DND-41 (cell line): Measurements from ENCODE around the gene ITGB7.
"Not testable (repeated sequence)": the region's sequence is repeated elsewhere in the genome, so short reads cannot be mapped to it uniquely, and the experiment has no call there.

Source experiments
- ATAC-seq: fragments of 200-7000 bp; cut with Tn5 transposase; 3 replicates; pipeline ENCODE4 v1.9.1; 2021; ENCODE audit warnings: low read depth; ENCODE audit not compliant: insufficient read depth
- DNase-seq: peaks from one replicate; pipeline ENCODE4 v3.0.0-alpha.2; 2020
- H2AFZ ChIP-seq: 2 replicates; pipeline ENCODE4 v1.6.0; 2012; ENCODE audit warnings: low read depth, low read length
- H3K27ac ChIP-seq: 2 replicates; pipeline ENCODE4 v1.5.1; 2012; ENCODE audit warnings: low read length, inconsistent platforms
- H3K27me3 ChIP-seq: fragments of 200-600 bp; sonication (generic); 2 replicates; pipeline ENCODE4 v1.6.0; 2012; ENCODE audit warnings: low read length, mild to moderate bottlenecking, inconsistent platforms; ENCODE audit not compliant: insufficient read depth, poor library complexity
- H3K36me3 ChIP-seq: 2 replicates; pipeline ENCODE4 v1.5.1; 2012; ENCODE audit warnings: low read length, inconsistent platforms; ENCODE audit not compliant: insufficient read depth
- H3K4me1 ChIP-seq: 2 replicates; pipeline ENCODE4 v1.5.1; 2012; ENCODE audit warnings: mild to moderate bottlenecking, low read length; ENCODE audit not compliant: insufficient read depth
- H3K4me2 ChIP-seq: 2 replicates; pipeline ENCODE4 v1.6.0; 2012; ENCODE audit warnings: mild to moderate bottlenecking, moderate library complexity, low read length, inconsistent platforms; ENCODE audit not compliant: insufficient read depth
- H3K4me3 ChIP-seq, 2 experiments: fragments of 200-600 bp in 1 of 2; shearing (Covaris generic) in 1 of 2; 2 replicates each; pipeline ENCODE4 v1.5.1; 2012 to 2016; ENCODE audit warnings: inconsistent platforms in 2 of 2, low read length in 2 of 2, mild to moderate bottlenecking in 2 of 2, low read depth in 1 of 2, moderate library complexity in 1 of 2
- H3K79me2 ChIP-seq: 2 replicates; pipeline ENCODE4 v1.6.0; 2012; ENCODE audit warnings: low read length, inconsistent platforms; ENCODE audit not compliant: insufficient read depth
- H3K9ac ChIP-seq: 2 replicates; pipeline ENCODE4 v1.6.0; 2012; ENCODE audit warnings: low read depth, mild to moderate bottlenecking, inconsistent platforms, low read length, moderate library complexity
- H3K9me3 ChIP-seq: 2 replicates; pipeline ENCODE4 v1.5.1; 2012; ENCODE audit warnings: low read length, moderate library complexity, mild to moderate bottlenecking, inconsistent platforms; ENCODE audit not compliant: insufficient read depth, severe bottlenecking
- H4K20me1 ChIP-seq: 2 replicates; pipeline ENCODE4 v1.6.0; 2012; ENCODE audit warnings: low read length; ENCODE audit not compliant: insufficient read depth
- CTCF ChIP-seq: IDR thresholded peaks from 2 replicates; pipeline ENCODE4 v1.5.1; 2012; ENCODE audit warnings: borderline replicate concordance, low read length, moderate library complexity, mild to moderate bottlenecking; ENCODE audit not compliant: poor library complexity, severe bottlenecking; ENCODE audit errors: extremely low read depth
- EZH2 ChIP-seq: IDR thresholded peaks from 3 replicates; pipeline ENCODE4 v1.6.1; 2012; ENCODE audit warnings: borderline replicate concordance, low read depth, mild to moderate bottlenecking, moderate library complexity, low read length, inconsistent platforms; ENCODE audit not compliant: severe bottlenecking

ITGB7 gene

GRCh38 chr12:53179687-53180219, 27.3 kb downstream of the ITGB7 start:
- DNase-seq = no peak
- Histone ChIP-seq H2AFZ (peak overlapping the region; percentile 98), H3K4me3 (peak overlapping the region; percentile 70 to 92), H3K36me3 (peaks cover 33% of the 10 kb centered on the region), H3K9me3 (no peaks in the 10 kb centered on the region), H3K4me1 (peaks cover 42% of the 10 kb centered on the region), H3K27ac (peak overlapping the region; percentile 95), H4K20me1 (peaks cover 22% of the 10 kb centered on the region), H3K27me3 (no peaks in the 10 kb centered on the region), H3K79me2 (peaks cover 45% of the 10 kb centered on the region), H3K4me2 (peak overlapping the region; percentile 100), H3K9ac (peak overlapping the region; percentile 82)
- no peak for TF ChIP-seq CTCF
- no peak for TF ChIP-seq EZH2
- peak; percentile 1 for ATAC-seq

- H3K4me1 ChIP-seq = peaks cover 36% of the 10 kb centered on the region
- DNase-seq, ATAC-seq, H3K27me3 ChIP-seq, H2AFZ ChIP-seq, H3K9me3 ChIP-seq, H3K27ac ChIP-seq, H3K4me3 ChIP-seq: not testable (repeated sequence)
- peaks cover 24% of the 10 kb centered on the region for H3K36me3 ChIP-seq
- H3K79me2 ChIP-seq = peaks cover 35% of the 10 kb centered on the region
- H4K20me1 ChIP-seq = peaks cover 16% of the 10 kb centered on the region
- H3K9ac ChIP-seq = 0 out of 2 replicates have a peak overlapping the region, but pooled peaks have one; percentile 82
- H3K4me2 ChIP-seq = peak overlapping the region; percentile 100; the same call in 1 of the 2 replicates
Observed at GRCh38 chr12:53178803-53179202, 28.2 kb downstream of the ITGB7 start.

- H3K79me2 ChIP-seq = peaks cover 22% of the 10 kb centered on the region
- not testable (repeated sequence) for DNase-seq, H3K27ac ChIP-seq, H3K9ac ChIP-seq, H3K4me2 ChIP-seq, H4K20me1 ChIP-seq, H3K4me3 ChIP-seq, H3K9me3 ChIP-seq, ATAC-seq, H2AFZ ChIP-seq, H3K27me3 ChIP-seq
- H3K36me3 ChIP-seq = peaks cover 10% of the 10 kb centered on the region
- H3K4me1 ChIP-seq = peaks cover 27% of the 10 kb centered on the region
Observed at GRCh38 chr12:53177447-53177846, 29.6 kb downstream of the ITGB7 start.

GRCh38 chr12:53176750-53177149, 30.3 kb downstream of the ITGB7 start:
- no peak for DNase-seq
- Histone ChIP-seq H2AFZ (no peak overlapping the region), H3K4me3 (no peak overlapping the region), H3K79me2 (peaks cover 15% of the 10 kb centered on the region), H3K36me3 (peaks cover 4% of the 10 kb centered on the region), H3K9ac (no peak overlapping the region), H3K9me3 (no peaks in the 10 kb centered on the region), H4K20me1 (peaks cover 2% of the 10 kb centered on the region), H3K27me3 (no peaks in the 10 kb centered on the region), H3K4me2 (no peak overlapping the region), H3K27ac (no peak overlapping the region), H3K4me1 (peaks cover 20% of the 10 kb centered on the region)
- TF ChIP-seq EZH2 (no peak), CTCF (no peak)
- no peak for ATAC-seq
